B cell (primary cell): ENCODE measurements around the gene FAM53A. TPM values are rescaled to one million over a fixed set of nuclear protein-coding genes. Genes with fewer than 3 reads are reported as not detected.

ENCODE experiments used
- ATAC-seq: fragments of 200-7000 bp; cut with Tn5 transposase; one replicate; pipeline ENCODE4 v1.10.0; 2021; ENCODE audit warnings: low read depth, mild to moderate bottlenecking, moderate number of reproducible peaks, moderate library complexity
- CTCF ChIA-PET: fragments of 350-600 bp; sonication (Branson Sonifier 250); formaldehyde crosslinking; loops from one replicate; lab custom pipeline; 2021; ENCODE audit warnings: antibody characterized with exemption, inconsistent platforms; lab: Charles Lee
- POLR2A ChIA-PET: fragments of 350-600 bp; sonication (Branson Sonifier 250); formaldehyde crosslinking; loops from one replicate; lab custom pipeline; 2021; ENCODE audit warnings: antibody characterized with exemption; lab: Charles Lee
- DNase-seq: peaks from one replicate; pipeline ENCODE4 v3.0.0; 2013
- H2AFZ ChIP-seq: 2 replicates; pipeline ENCODE4 v1.6.1; 2012; ENCODE audit warnings: mild to moderate bottlenecking, low read depth, low read length; ENCODE audit not compliant: insufficient read depth, poor library complexity, severe bottlenecking
- H3K27ac ChIP-seq, 2 donors: 1 replicate in 1 of 2; 2 replicates in 1 of 2; pipeline ENCODE4 v1.5.1; 2012 to 2013; ENCODE audit warnings: low read length in 2 of 2, mild to moderate bottlenecking in 2 of 2, moderate library complexity in 1 of 2
- H3K27me3 ChIP-seq, 4 experiments: fragments of 200-600 bp in 1 of 4; sonication (generic) in 1 of 4; replicated peaks in 1 of 4; 1 replicate in 2 of 4; 2 replicates in 2 of 4; pipeline versions ENCODE4 v1.6.1 to v1.7.0; 2013 to 2016; ENCODE audit warnings: low read length in 3 of 4, mild to moderate bottlenecking in 2 of 4, mixed read lengths in 1 of 4, moderate library complexity in 1 of 4; ENCODE audit not compliant: insufficient read depth in 4 of 4, control insufficient read depth in 3 of 4; ENCODE audit errors: control extremely low read depth in 1 of 4
- H3K36me3 ChIP-seq, 2 experiments: replicated peaks in 1 of 2; 1 replicate in 1 of 2; 2 replicates in 1 of 2; pipeline versions ENCODE4 v1.6.1 to v1.7.1; 2013; ENCODE audit warnings: low read length in 1 of 2; ENCODE audit not compliant: insufficient read depth in 2 of 2, control insufficient read depth in 1 of 2; ENCODE audit errors: control extremely low read depth in 1 of 2, extremely low read depth in 1 of 2
- H3K4me1 ChIP-seq, 2 donors: fragments of 200-600 bp in 1 of 2; sonication (generic) in 1 of 2; 1 replicate in 1 of 2; 2 replicates in 1 of 2; pipeline versions ENCODE4 v1.5.1 to v1.6.1; 2013 to 2017; ENCODE audit warnings: low read length in 2 of 2; ENCODE audit not compliant: control insufficient read depth in 2 of 2, insufficient read depth in 2 of 2
- H3K4me2 ChIP-seq: replicated peaks from 2 replicates; pipeline ENCODE3; 2012; ENCODE audit warnings: mild to moderate bottlenecking, low read depth, low read length; ENCODE audit not compliant: poor library complexity, severe bottlenecking
- H3K4me3 ChIP-seq, 5 experiments: fragments of 200-600 bp in 1 of 5; sonication (generic) in 1 of 5; 1 replicate in 3 of 5; 2 replicates in 2 of 5; pipeline versions ENCODE4 v1.5.1 to v1.7.0; 2011 to 2016; ENCODE audit warnings: low read length in 4 of 5, mild to moderate bottlenecking in 4 of 5, low read depth in 2 of 5, control low read depth in 1 of 5, moderate library complexity in 1 of 5; ENCODE audit not compliant: insufficient read depth in 1 of 5; ENCODE audit errors: control extremely low read depth in 1 of 5, extremely low read depth in 1 of 5
- H3K79me2 ChIP-seq: fragments of 200-600 bp; sonication (generic); one replicate; pipeline ENCODE4 v1.6.0; 2016; ENCODE audit warnings: low read length; ENCODE audit not compliant: control insufficient read depth, insufficient read depth
- H3K9ac ChIP-seq: fragments of 200-600 bp; sonication (generic); 2 replicates; pipeline ENCODE4 v1.6.1; 2017; ENCODE audit warnings: mild to moderate bottlenecking, low read length, moderate library complexity
- H3K9me3 ChIP-seq, 3 donors: one replicate each; pipeline versions ENCODE4 v1.6.1 to v1.7.1; 2013; ENCODE audit warnings: low read length in 2 of 3; ENCODE audit not compliant: control insufficient read depth in 2 of 3, insufficient read depth in 1 of 3; ENCODE audit errors: control extremely low read depth in 1 of 3
- H4K20me1 ChIP-seq: 2 replicates; pipeline ENCODE4 v1.6.0; 2012; ENCODE audit warnings: mild to moderate bottlenecking, low read length; ENCODE audit not compliant: insufficient read depth, control insufficient read depth, poor library complexity, severe bottlenecking
- H3K27ac Mint-ChIP-seq: one replicate; pipeline ENCODE4 v1.8.0; 2021; ENCODE audit warnings: mixed read lengths
- H3K27me3 Mint-ChIP-seq: one replicate; pipeline ENCODE4 v1.8.0; 2021; ENCODE audit warnings: mixed read lengths
- H3K4me1 Mint-ChIP-seq: one replicate; pipeline ENCODE4 v1.8.0; 2021; ENCODE audit warnings: mixed read lengths
- H3K4me3 Mint-ChIP-seq: one replicate; pipeline ENCODE4 v1.8.0; 2021; ENCODE audit warnings: mixed read lengths
- H3K9me3 Mint-ChIP-seq: one replicate; pipeline ENCODE4 v1.8.0; 2022; ENCODE audit warnings: mixed read lengths; ENCODE audit not compliant: insufficient read depth
- EZH2 ChIP-seq: IDR thresholded peaks from 2 replicates; pipeline ENCODE4 v1.6.1; 2012; ENCODE audit warnings: borderline replicate concordance, low read depth, mild to moderate bottlenecking, moderate library complexity, low read length; ENCODE audit not compliant: insufficient read depth, poor library complexity, severe bottlenecking
- WGBS: methylation state at CpG from one replicate; pipeline ENCODE4 v1.1.5; 2013; ENCODE audit warnings: missing lambda C conversion rate; ENCODE audit not compliant: insufficient coverage; 5-methylcytosine and 5-hydroxymethylcytosine counted together
- intact Hi-C: fragments of 100-400 bp; cut with micrococcal nuclease; formaldehyde crosslinking; loops from one replicate; pipeline ENCODE4 v1.10.0; 2022
- polyA plus RNA-seq: library from polyadenylated mRNA; depleted of rRNA; stranded (reverse); fragments of >200 nt; gene quantifications from 2 replicates; pipeline ENCODE4 v1.2.3, GENCODE V29; 2012
- total RNA-seq, 2 donors: library from RNA; stranded (reverse); fragments of 120-200 nt in 1 of 2; gene quantifications; 1 replicate in 1 of 2; 2 replicates in 1 of 2; pipeline versions ENCODE4 v1.2.3 to v1.2.4, GENCODE V29; 2013 to 2022
- TF ChIP-seq, protein P1 (sequence below): fragments of 200-600 bp; IDR thresholded peaks from one replicate; pipeline ENCODE4 v1.8.0; 2022; ENCODE audit warnings: antibody characterized with exemption, mild to moderate bottlenecking

The FAM53A gene
- total and polyA plus RNA-seq, 2 donors (not counting 1 experiment from before 2014, with no cell fraction given), result 2.2 to 4.2 TPM

DNA sequence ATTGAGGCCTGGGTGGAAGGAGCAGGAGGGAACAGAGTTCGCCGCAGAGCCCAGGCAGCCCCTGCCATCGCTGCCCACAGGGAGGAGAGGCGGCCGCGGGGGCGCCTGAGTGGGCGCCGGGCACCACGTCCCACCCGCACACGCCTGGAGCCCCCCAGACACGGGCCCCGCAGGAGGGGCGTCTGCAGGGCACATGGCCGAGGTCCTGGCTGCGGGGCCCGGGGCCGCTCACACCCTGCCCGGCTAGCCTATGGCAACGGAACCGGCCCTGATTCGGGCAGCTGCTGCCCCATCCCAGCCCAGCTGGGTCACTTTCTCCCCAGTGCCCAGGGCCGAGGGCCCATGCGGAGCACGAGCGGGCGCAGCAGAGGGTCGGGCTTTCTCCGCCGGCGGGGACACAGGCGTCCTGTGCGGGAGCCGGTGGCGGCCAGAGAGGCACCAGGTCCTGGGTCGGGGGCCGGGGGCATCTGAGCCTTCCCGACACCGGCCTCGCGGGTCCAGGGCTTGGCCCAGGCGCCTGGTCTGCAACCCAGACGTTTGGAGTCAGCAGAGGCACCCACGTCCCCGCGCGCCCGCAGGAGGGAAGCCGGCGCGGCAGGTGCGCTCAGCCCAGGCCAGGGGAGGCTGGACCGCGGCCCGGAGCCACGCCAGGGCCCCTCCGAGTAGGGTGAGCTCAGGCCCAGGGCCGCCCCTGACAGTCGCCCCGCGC lies 91.2 kb downstream of the FAM53A start:
- no peak overlapping the region for H3K27ac ChIP-seq
- H3K9ac ChIP-seq, result no peak overlapping the region
- POLR2A ChIA-PET, result no interaction called here
- H3K9me3 ChIP-seq, result peaks cover 5 to 45% (median 21%) of the 10 kb centered on the region in 3 donors
- CTCF ChIA-PET, result no interaction called here
- 93% methylated on average over 62 of the region's 62 CpGs for WGBS
- H3K79me2 ChIP-seq, result no peaks in the 10 kb centered on the region
- Mint-ChIP-seq H3K27ac (no peak overlapping the region), H3K9me3 (peaks cover 14% of the 10 kb centered on the region), H3K27me3 (peaks cover 11% of the 10 kb centered on the region), H3K4me1 (no peaks in the 10 kb centered on the region), H3K4me3 (no peak overlapping the region)
- no peaks in the 10 kb centered on the region for H4K20me1 ChIP-seq
- H3K4me1 ChIP-seq, result no peaks in the 10 kb centered on the region
- intact Hi-C loops, result no loop called here
- ATAC-seq, result no peak
- DNase-seq, result no peak
- H3K4me3 ChIP-seq, result no peak overlapping the region
- H3K27me3 ChIP-seq, result peaks cover 0 to 2% (median 0%) of the 10 kb centered on the region in 4 experiments
- no peaks in the 10 kb centered on the region for H3K36me3 ChIP-seq
- H3K4me2 ChIP-seq, result no peak overlapping the region
- no peak overlapping the region for H2AFZ ChIP-seq
- no peak for TF ChIP-seq EZH2
- TF ChIP-seq, protein P1, sequence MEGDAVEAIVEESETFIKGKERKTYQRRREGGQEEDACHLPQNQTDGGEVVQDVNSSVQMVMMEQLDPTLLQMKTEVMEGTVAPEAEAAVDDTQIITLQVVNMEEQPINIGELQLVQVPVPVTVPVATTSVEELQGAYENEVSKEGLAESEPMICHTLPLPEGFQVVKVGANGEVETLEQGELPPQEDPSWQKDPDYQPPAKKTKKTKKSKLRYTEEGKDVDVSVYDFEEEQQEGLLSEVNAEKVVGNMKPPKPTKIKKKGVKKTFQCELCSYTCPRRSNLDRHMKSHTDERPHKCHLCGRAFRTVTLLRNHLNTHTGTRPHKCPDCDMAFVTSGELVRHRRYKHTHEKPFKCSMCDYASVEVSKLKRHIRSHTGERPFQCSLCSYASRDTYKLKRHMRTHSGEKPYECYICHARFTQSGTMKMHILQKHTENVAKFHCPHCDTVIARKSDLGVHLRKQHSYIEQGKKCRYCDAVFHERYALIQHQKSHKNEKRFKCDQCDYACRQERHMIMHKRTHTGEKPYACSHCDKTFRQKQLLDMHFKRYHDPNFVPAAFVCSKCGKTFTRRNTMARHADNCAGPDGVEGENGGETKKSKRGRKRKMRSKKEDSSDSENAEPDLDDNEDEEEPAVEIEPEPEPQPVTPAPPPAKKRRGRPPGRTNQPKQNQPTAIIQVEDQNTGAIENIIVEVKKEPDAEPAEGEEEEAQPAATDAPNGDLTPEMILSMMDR, result no peak

DNA sequence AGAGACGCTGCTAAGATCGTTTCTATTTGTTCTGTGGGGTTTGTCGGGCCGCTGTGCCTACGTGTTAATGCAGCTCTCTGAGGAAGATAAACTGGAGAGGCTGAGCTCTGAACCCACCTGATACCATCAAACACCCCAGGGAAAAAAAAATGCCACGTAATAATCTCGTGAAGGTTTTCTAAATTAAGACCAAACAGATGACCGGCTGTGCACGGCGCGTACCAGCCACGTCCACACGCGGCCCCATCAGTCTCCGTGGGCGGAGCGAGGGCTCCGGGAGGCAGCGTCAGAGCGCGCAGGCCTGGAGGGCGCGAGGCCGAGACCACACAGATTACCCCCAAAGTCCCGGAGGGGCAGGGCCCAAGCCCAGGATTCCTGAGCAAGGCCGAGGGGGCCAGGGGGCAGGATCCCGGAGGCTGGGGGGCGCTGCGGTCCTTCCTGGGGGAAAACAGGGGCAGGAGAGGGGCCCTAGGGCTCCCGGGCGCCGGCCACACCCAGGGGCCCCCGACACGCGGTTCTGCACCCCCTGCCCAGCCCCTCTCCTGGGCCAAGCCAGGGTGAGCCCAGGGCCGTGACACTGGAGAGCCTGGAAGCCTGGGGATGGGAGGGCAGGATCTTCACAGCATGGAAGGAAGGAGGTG lies 91.9 kb downstream of the FAM53A start:
- H3K4me3 ChIP-seq, result no peak overlapping the region
- ATAC-seq (no peak), DNase-seq (no peak)
- no peaks in the 10 kb centered on the region for H3K79me2 ChIP-seq
- no peaks in the 10 kb centered on the region for H3K36me3 ChIP-seq
- no peak overlapping the region for H3K4me2 ChIP-seq
- TF ChIP-seq, protein P1, result no peak
- TF ChIP-seq EZH2, result no peak
- H3K9me3 ChIP-seq, result peaks cover 5 to 46% (median 21%) of the 10 kb centered on the region in 3 donors
- no peak overlapping the region for H3K4me3 Mint-ChIP-seq
- H2AFZ ChIP-seq, result no peak overlapping the region
- H3K9ac ChIP-seq, result no peak overlapping the region
- no peaks in the 10 kb centered on the region for H3K4me1 Mint-ChIP-seq
- ChIA-PET POLR2A (no interaction called here), CTCF (no interaction called here)
- no peak overlapping the region for H3K27ac ChIP-seq
- no peaks in the 10 kb centered on the region for H4K20me1 ChIP-seq
- peaks cover 14% of the 10 kb centered on the region for H3K9me3 Mint-ChIP-seq
- intact Hi-C loops, result no loop called here
- H3K27me3 Mint-ChIP-seq, result peaks cover 11% of the 10 kb centered on the region
- 97% methylated on average over 30 of the region's 36 CpGs for WGBS
- H3K27ac Mint-ChIP-seq, result no peak overlapping the region
- H3K27me3 ChIP-seq, result peaks cover 0 to 2% (median 0%) of the 10 kb centered on the region in 4 experiments
- no peaks in the 10 kb centered on the region for H3K4me1 ChIP-seq
